ENCODE data around the gene NSDHL.
"Not testable (repeated sequence)": the region's sequence is repeated elsewhere in the genome, so short reads cannot be mapped to it uniquely, and the experiment has no call there.

NSDHL gene

GRCh38 chrX:152895724-152896420 lies 65.0 kb downstream of the NSDHL start:
- no peak for DNase-seq

- no peak for DNase-seq
Observed at GRCh38 chrX:152896450-152896849, 65.6 kb downstream of the NSDHL start.

GRCh38 chrX:152897222-152898131 lies 66.6 kb downstream of the NSDHL start, which contains the start of gene ZNF185:
Gene ZNF185, plus strand, starts transcription at chrX:152898067. Its CDS starts 16,423 bp downstream, at chrX:152914490.
- DNase-seq = peak; percentile 2

- no peak for DNase-seq
Observed at GRCh38 chrX:152898442-152898841, 67.6 kb downstream of the NSDHL start.

- no peak for DNase-seq
Observed at GRCh38 chrX:152899111-152899873, 68.4 kb downstream of the NSDHL start.

GRCh38 chrX:152899874-152900719 lies 69.2 kb downstream of the NSDHL start:
- DNase-seq = no peak

- DNase-seq = no peak
Observed at GRCh38 chrX:152900937-152901445, 70.1 kb downstream of the NSDHL start.

- no peak for DNase-seq
Observed at GRCh38 chrX:152901816-152902501, 71.1 kb downstream of the NSDHL start.

- no peak for DNase-seq
Observed at GRCh38 chrX:152902502-152902820, 71.6 kb downstream of the NSDHL start.

GRCh38 chrX:152903589-152903988 lies 72.7 kb downstream of the NSDHL start:
- DNase-seq = no peak

- peak; percentile 15 for DNase-seq
Observed at GRCh38 chrX:152904151-152905080, 73.6 kb downstream of the NSDHL start.

- no peak for DNase-seq
Observed at GRCh38 chrX:152905081-152905420, 74.2 kb downstream of the NSDHL start.

GRCh38 chrX:152907084-152907651 lies 76.3 kb downstream of the NSDHL start:
- DNase-seq = no peak

- DNase-seq = no peak
Observed at GRCh38 chrX:152908486-152908885, 77.6 kb downstream of the NSDHL start.

- DNase-seq = not testable (repeated sequence)
Observed at GRCh38 chrX:152910018-152910417, 79.2 kb downstream of the NSDHL start.

GRCh38 chrX:152912106-152912505 lies 81.2 kb downstream of the NSDHL start:
- DNase-seq = no peak

GRCh38 chrX:152912641-152913040 lies 81.8 kb downstream of the NSDHL start:
- no peak for DNase-seq

GRCh38 chrX:152913346-152913745 lies 82.5 kb downstream of the NSDHL start:
- no peak for DNase-seq

- DNase-seq = no peak
Observed at GRCh38 chrX:152913910-152914309, 83.0 kb downstream of the NSDHL start.
